Coronary artery (tissue), 2 donors: ENCODE measurements around the gene TIMP2.

Experiments used
- DNase-seq: peaks from one replicate; pipeline ENCODE4 v3.0.0-alpha.2; 2017; ENCODE audit warnings: low spot score
- H3K27ac ChIP-seq, 2 donors: fragments of 200-600 bp; sonication (generic); one replicate each; pipeline ENCODE4 v1.5.1; 2016 to 2019
- H3K4me3 ChIP-seq: fragments of 200-600 bp; sonication (generic); 2 replicates; pipeline ENCODE4 v1.5.1; 2016; ENCODE audit warnings: mild to moderate bottlenecking, moderate library complexity
- CTCF ChIP-seq: fragments of 200-600 bp; sonication (generic); IDR thresholded peaks from one replicate; pipeline ENCODE4 v1.5.1; 2019; ENCODE audit warnings: antibody characterized with exemption

Gene TIMP2

GRCh38 chr17:78962345-78962983 lies 37.3 kb upstream of the TIMP2 start:
- no peak overlapping the region for H3K4me3 ChIP-seq
- DNase-seq, result no peak
- no peak overlapping the region for H3K27ac ChIP-seq
- TF ChIP-seq CTCF, result no peak

- no peak overlapping the region for H3K27ac ChIP-seq
- DNase-seq, result no peak
- no peak for TF ChIP-seq CTCF
- no peak overlapping the region for H3K4me3 ChIP-seq
These were observed 36.4 kb upstream of the TIMP2 start for GRCh38 chr17:78961571-78961970.

GRCh38 chr17:78960928-78961327 lies 35.7 kb upstream of the TIMP2 start:
- no peak for TF ChIP-seq CTCF
- DNase-seq, result no peak
- H3K4me3 ChIP-seq, result no peak overlapping the region
- H3K27ac ChIP-seq, result peak overlapping the region in 1 of 2 donors; percentile 15

GRCh38 chr17:78959803-78960202 lies 34.6 kb upstream of the TIMP2 start:
- no peak overlapping the region for H3K27ac ChIP-seq
- no peak overlapping the region for H3K4me3 ChIP-seq
- DNase-seq, result no peak
- no peak for TF ChIP-seq CTCF

GRCh38 chr17:78958641-78959127 lies 33.5 kb upstream of the TIMP2 start:
- TF ChIP-seq CTCF, result no peak
- Histone ChIP-seq H3K4me3 (no peak overlapping the region), H3K27ac (no peak overlapping the region)
- DNase-seq, result no peak

GRCh38 chr17:78957128-78957527 lies 31.9 kb upstream of the TIMP2 start:
- DNase-seq, result no peak
- no peak overlapping the region for H3K27ac ChIP-seq
- no peak for TF ChIP-seq CTCF
- no peak overlapping the region for H3K4me3 ChIP-seq

- DNase-seq, result no peak
- Histone ChIP-seq H3K4me3 (no peak overlapping the region), H3K27ac (no peak overlapping the region)
- TF ChIP-seq CTCF, result no peak
These were observed 31.1 kb upstream of the TIMP2 start for GRCh38 chr17:78956254-78956653.
